Suprapubic skin (tissue), 3 donors: ENCODE data around the gene CASK.

Source experiments
- POLR2A ChIP-seq, 2 donors: fragments of 450-650 bp; IDR thresholded peaks; one replicate each; pipeline ENCODE4 v1.6.1; 2017; ENCODE audit warnings: antibody characterized with exemption in 2 of 2, mild to moderate bottlenecking in 2 of 2, moderate library complexity in 2 of 2
- TF ChIP-seq, protein P1 (sequence below), 2 donors: fragments of 200-600 bp in 1 of 2; fragments of 450-650 bp in 1 of 2; sonication (generic) in 1 of 2; IDR thresholded peaks; one replicate each; pipeline ENCODE4 v1.5.1; 2016 to 2019; ENCODE audit warnings: antibody characterized with exemption in 2 of 2, mild to moderate bottlenecking in 1 of 2, moderate library complexity in 1 of 2

DNA sequence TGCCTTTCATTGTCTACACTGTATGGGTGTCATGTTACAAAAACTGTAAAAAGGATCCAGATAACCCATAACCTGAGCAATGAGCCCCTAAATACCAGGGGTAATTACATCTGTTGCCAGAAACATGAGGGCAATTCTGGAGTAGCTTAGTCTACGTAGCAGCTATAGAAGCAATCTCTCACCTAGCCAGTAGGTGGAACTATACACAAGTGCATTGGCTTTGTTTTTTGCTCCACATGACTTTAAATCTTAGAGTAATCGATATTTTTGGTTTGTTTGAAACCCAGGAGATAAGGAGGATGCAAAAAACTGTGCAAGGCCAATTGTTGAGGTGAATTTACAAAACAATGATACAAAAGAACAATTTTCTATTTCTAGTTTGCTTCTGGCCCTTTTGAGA lies 141.9 kb downstream of the CASK start:
- TF ChIP-seq, protein P1, sequence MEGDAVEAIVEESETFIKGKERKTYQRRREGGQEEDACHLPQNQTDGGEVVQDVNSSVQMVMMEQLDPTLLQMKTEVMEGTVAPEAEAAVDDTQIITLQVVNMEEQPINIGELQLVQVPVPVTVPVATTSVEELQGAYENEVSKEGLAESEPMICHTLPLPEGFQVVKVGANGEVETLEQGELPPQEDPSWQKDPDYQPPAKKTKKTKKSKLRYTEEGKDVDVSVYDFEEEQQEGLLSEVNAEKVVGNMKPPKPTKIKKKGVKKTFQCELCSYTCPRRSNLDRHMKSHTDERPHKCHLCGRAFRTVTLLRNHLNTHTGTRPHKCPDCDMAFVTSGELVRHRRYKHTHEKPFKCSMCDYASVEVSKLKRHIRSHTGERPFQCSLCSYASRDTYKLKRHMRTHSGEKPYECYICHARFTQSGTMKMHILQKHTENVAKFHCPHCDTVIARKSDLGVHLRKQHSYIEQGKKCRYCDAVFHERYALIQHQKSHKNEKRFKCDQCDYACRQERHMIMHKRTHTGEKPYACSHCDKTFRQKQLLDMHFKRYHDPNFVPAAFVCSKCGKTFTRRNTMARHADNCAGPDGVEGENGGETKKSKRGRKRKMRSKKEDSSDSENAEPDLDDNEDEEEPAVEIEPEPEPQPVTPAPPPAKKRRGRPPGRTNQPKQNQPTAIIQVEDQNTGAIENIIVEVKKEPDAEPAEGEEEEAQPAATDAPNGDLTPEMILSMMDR (IDR thresholded peaks at IDR 0.05), result peak; percentile 40 to 45
- no peak for TF ChIP-seq POLR2A (IDR thresholded peaks at IDR 0.05)
